Measurements from ENCODE around the gene MDFI. TPM values are rescaled to one million over a fixed set of nuclear protein-coding genes. Genes with fewer than 3 reads are reported as not detected.

The MDFI gene
- total RNA-seq, 1 experiment from 2014 or later, result 96.4 TPM

GRCh38 chr6:41677124-41677921 lies 39.1 kb downstream of the MDFI start:
- Histone ChIP-seq H3K9ac (ENCODE audit: low read length) (no peak overlapping the region), H2AFZ (ENCODE audit: low read length) (no peak overlapping the region), H3K9me2 (replicated peaks; ENCODE audit: low read length) (no peaks in the 10 kb centered on the region), H3K4me1 (ENCODE audit: insufficient read depth, low read length) (no peaks in the 10 kb centered on the region), H3K4me3 (ENCODE audit: low read length) (no peak overlapping the region), H3K27me3 (ENCODE audit: low read length) (no peaks in the 10 kb centered on the region), H3K27ac (ENCODE audit: low read length) (no peak overlapping the region), H3K36me3 (ENCODE audit: low read depth, low read length) (no peaks in the 10 kb centered on the region), H3K4me2 (ENCODE audit: low read length) (no peak overlapping the region), H3F3A (ENCODE audit: low read length, unreplicated experiment) (no peaks in the 10 kb centered on the region), H3K9me3 (ENCODE audit: low read length) (no peaks in the 10 kb centered on the region), H3K79me2 (ENCODE audit: low read length) (no peaks in the 10 kb centered on the region), H4K20me1 (ENCODE audit: low read length) (no peaks in the 10 kb centered on the region)
- ChIA-PET POLR2A (ENCODE audit: unreplicated experiment) (no interaction called here), CTCF (no interaction called here)
- intact Hi-C loops (cut with micrococcal nuclease), result no loop called here
- ATAC-seq, result no peak
- TF ChIP-seq CTCF (conservative IDR thresholded peaks at IDR 0.05; ENCODE audit: low read depth, low read length) (no peak), EZH2 (IDR thresholded peaks at IDR 0.05; ENCODE audit: low read length, unreplicated experiment) (no peak), EZH2phosphoT487 (IDR thresholded peaks at IDR 0.05; ENCODE audit: borderline replicate concordance, low read length) (no peak)
- no peak for DNase-seq
- BruUV-seq (replicated peaks), result no TSS peak

- intact Hi-C loops (cut with micrococcal nuclease), result no loop called here
- no peaks in the 10 kb centered on the region for H3K4me1 ChIP-seq (ENCODE audit: insufficient read depth, low read length)
- POLR2A ChIA-PET (ENCODE audit: unreplicated experiment), result no interaction called here
Measured at GRCh38 chr6:41678511-41679084, 40.3 kb downstream of the MDFI start.

GRCh38 chr6:41679696-41680095 lies 41.4 kb downstream of the MDFI start:
- TF ChIP-seq CTCF (conservative IDR thresholded peaks at IDR 0.05; ENCODE audit: low read depth, low read length) (no peak), EZH2phosphoT487 (IDR thresholded peaks at IDR 0.05; ENCODE audit: borderline replicate concordance, low read length) (no peak), EZH2 (IDR thresholded peaks at IDR 0.05; ENCODE audit: low read length, unreplicated experiment) (no peak)
- Histone ChIP-seq H3K9me3 (ENCODE audit: low read length) (no peaks in the 10 kb centered on the region), H3K4me3 (ENCODE audit: low read length) (no peak overlapping the region), H4K20me1 (ENCODE audit: low read length) (no peaks in the 10 kb centered on the region), H3K4me1 (ENCODE audit: insufficient read depth, low read length) (no peaks in the 10 kb centered on the region), H3K9ac (ENCODE audit: low read length) (no peak overlapping the region), H3K9me2 (replicated peaks; ENCODE audit: low read length) (no peaks in the 10 kb centered on the region), H3K27me3 (ENCODE audit: low read length) (no peaks in the 10 kb centered on the region), H3K4me2 (ENCODE audit: low read length) (no peak overlapping the region), H3K36me3 (ENCODE audit: low read depth, low read length) (no peaks in the 10 kb centered on the region), H2AFZ (ENCODE audit: low read length) (no peak overlapping the region), H3K79me2 (ENCODE audit: low read length) (no peaks in the 10 kb centered on the region), H3K27ac (ENCODE audit: low read length) (no peak overlapping the region), H3F3A (ENCODE audit: low read length, unreplicated experiment) (no peaks in the 10 kb centered on the region)
- POLR2A ChIA-PET (ENCODE audit: unreplicated experiment), result no interaction called here
- intact Hi-C loops (cut with micrococcal nuclease), result no loop called here
- BruUV-seq (replicated peaks), result no TSS peak
- no peak for DNase-seq
- CTCF ChIA-PET, result no interaction called here
- no peak for ATAC-seq

More at GRCh38 chr6:41678511-41679084, 40.3 kb downstream of the MDFI start:
- Histone ChIP-seq H3F3A (ENCODE audit: low read length, unreplicated experiment) (no peaks in the 10 kb centered on the region), H3K9me3 (ENCODE audit: low read length) (no peaks in the 10 kb centered on the region), H3K9ac (ENCODE audit: low read length) (no peak overlapping the region), H3K4me2 (ENCODE audit: low read length) (no peak overlapping the region), H3K27ac (ENCODE audit: low read length) (no peak overlapping the region), H3K27me3 (ENCODE audit: low read length) (no peaks in the 10 kb centered on the region), H3K9me2 (replicated peaks; ENCODE audit: low read length) (no peaks in the 10 kb centered on the region), H3K36me3 (ENCODE audit: low read depth, low read length) (no peaks in the 10 kb centered on the region), H4K20me1 (ENCODE audit: low read length) (no peaks in the 10 kb centered on the region), H3K4me3 (ENCODE audit: low read length) (no peak overlapping the region), H2AFZ (ENCODE audit: low read length) (no peak overlapping the region), H3K79me2 (ENCODE audit: low read length) (no peaks in the 10 kb centered on the region)
- CTCF ChIA-PET, result no interaction called here
- no peak for DNase-seq
- TF ChIP-seq EZH2phosphoT487 (IDR thresholded peaks at IDR 0.05; ENCODE audit: borderline replicate concordance, low read length), result no peak
- ATAC-seq, result no peak
- BruUV-seq (replicated peaks), result no TSS peak

Measured in PC-3 (cell line).